HG03280 (cell line): Measurements from ENCODE around the gene ZNF648.
A peak's percentile ranks its signal among the peaks of the same experiment; 100 is the strongest.
"Not testable (repeated sequence)": the region's sequence is repeated elsewhere in the genome, so short reads cannot be mapped to it uniquely, and the experiment has no call there.

ENCODE experiments used
- ATAC-seq: cut with Tn5 transposase; IDR thresholded peaks from one replicate; pipeline ENCODE4 v1.9.1; 2021; ENCODE audit warnings: mild to moderate bottlenecking, moderate library complexity; ENCODE audit not compliant: unreplicated experiment

Gene ZNF648, protein sequence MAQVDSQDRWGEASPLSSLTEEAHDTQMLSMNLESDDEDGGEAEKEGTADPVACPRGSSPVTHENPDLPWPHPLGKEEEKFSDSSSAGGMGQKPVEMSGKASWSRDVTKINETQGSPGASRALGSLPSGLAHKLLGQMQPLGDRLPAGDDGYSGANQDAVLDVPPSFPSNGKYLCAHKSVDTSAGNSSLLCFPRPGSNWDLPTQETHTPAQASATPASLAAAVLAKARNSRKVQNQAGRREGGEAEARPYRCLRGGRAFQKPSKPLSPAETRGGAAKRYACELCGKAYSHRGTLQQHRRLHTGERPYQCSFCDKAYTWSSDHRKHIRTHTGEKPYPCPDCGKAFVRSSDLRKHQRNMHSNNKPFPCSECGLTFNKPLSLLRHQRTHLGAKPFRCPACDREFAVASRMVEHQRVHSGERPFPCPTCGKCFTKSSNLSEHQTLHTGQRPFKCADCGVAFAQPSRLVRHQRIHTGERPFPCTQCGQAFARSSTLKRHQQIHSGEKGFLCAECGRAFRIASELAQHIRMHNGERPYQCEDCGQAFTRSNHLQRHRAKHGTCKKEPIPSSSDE

DNA sequence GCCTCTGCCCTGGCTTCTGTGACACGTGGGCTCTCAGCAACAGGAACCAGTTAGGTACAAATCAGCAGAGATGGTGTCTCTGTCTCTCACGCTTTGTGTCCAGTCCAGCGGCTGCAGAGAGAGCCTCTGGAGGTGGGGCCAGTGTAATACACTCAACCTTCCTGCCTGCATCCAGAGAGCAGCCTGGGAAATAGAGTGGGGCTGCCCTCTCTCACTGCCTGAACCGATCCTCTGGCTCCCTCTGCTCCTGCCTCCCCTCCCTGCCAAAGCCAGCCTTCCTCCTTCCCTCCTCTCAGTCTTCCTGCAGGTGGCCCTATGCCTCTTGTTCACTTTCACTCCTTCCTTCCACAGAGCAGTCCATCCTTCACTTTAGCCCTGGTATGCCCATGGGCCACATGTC is at the start of gene ZNF648:
ZNF648 (minus strand) TSS at position 119 of the 400 bp plus-strand sequence. CDS start 3,702 bp downstream, outside the sequence.
- no peak for ATAC-seq

GRCh38 chr1:182110635-182111034 is 49.1 kb upstream of the ZNF648 start:
- no peak for ATAC-seq

DNA sequence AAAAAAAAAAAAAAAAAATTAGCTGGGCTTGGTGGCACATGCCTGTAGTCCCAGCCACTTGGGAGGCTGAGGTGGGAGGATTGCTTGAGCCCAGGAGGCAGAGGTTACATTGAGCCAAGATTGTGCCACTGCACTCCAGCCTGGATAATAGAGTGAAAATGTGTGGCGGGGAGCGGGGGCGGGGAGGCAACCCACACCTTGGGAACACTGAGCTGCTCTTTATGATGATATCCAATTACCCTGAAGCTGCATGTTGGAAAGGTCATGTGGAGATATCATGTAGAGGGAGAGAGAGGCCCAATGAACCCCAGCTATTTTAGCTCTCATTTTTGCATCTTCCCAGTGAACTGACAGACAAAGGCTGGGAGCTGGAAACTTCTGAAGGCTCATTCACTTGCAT is 48.3 kb upstream of the ZNF648 start:
- ATAC-seq = no peak

GRCh38 chr1:182107209-182107608 is 45.7 kb upstream of the ZNF648 start:
- no peak for ATAC-seq

DNA sequence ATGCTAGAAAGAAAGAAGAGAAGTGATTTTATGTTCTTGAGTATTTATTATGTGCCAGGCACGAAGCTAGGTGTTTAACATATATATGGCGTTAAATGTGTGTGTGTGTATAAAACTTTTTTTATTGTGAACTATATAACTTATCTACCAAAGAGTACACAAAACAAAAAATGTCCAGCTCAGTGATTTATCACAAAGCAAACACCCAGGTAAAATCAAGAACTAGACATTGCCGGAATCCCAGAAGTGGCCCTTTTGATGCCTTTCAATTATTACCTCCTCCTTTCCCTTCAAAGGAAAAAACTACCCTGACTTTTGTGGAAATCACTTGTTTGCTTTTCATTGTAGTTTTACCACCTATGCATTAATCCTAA is 40.5 kb upstream of the ZNF648 start:
- ATAC-seq = no peak

GRCh38 chr1:182101415-182102042 is 40.0 kb upstream of the ZNF648 start:
- ATAC-seq = no peak

GRCh38 chr1:182098301-182098700 is 36.8 kb upstream of the ZNF648 start:
- no peak for ATAC-seq

GRCh38 chr1:182095946-182096345 is 34.4 kb upstream of the ZNF648 start:
- no peak for ATAC-seq

- not testable (repeated sequence) for ATAC-seq
Measured at GRCh38 chr1:182094514-182095005, 33.0 kb upstream of the ZNF648 start.

DNA sequence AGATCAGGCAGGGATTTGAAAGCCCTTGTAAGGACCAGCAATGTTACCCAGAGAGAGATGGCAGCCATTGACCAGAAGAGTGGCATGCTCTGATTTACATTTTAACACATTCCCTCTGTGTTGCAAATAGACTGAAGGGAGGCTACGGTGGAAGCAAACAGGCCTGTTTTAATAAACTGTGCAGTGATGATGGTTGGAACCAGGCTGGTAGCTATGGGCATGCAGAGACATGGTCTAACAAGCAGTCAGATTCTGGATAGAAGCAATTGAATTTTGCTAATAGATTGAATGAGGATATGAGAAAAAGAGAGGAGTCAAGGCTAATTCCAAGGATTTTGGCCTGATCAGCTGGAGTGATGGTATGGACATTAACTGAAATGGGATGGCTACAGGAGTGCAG is 32.3 kb upstream of the ZNF648 start:
- no peak for ATAC-seq

DNA sequence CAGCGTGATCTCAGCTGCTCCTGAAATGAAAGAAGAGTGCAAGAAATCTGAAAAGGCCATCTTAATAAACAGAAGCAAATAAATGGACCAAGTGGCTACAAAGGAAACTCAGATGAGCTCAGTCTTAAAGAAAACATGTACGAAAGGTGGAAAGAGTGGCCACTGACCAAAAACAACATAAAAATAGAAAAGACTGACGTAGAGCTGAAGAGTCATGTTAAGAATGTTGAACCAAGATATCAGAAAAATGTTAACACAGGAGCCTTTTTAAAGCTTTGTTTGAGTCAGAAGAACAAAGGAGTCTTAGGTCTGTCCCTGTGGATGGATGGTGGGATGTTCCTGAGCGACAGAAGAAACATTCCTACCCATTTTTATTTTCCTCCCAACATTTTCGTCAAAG is 30.8 kb upstream of the ZNF648 start:
- no peak for ATAC-seq

GRCh38 chr1:182091083-182091482 is 29.6 kb upstream of the ZNF648 start:
- ATAC-seq = no peak

DNA sequence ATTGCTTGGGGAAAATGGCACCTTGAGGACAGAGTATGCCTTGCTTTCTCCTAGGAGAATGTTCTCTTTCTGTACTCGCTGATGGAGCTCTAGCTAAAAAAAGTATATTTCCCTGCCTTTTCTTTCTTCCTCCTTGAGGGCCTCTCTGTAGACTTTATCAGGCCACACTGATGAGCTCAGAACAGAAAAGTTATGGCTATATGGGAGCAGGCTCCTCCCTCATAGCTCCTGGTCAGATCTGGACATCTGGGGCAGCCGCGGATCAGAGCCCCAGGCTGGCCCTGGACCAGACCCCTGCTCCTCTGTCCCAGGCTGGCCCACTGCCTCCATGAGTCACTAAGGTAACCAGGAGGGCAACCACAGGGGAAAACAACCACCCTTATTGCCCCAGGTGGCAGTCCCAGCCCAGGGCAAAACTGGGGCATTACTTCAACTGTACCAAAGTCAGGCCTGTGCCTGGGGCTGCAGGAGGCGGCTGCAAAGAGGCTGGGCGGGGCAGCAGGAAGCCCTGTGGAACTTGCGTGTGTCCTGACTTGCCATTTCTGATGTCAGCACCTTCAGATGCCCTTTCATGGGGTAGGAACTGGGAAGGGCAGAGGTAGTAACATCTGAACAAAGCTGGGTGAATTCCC is 26.3 kb upstream of the ZNF648 start:
- no peak for ATAC-seq

GRCh38 chr1:182087304-182087703 is 25.8 kb upstream of the ZNF648 start:
- no peak for ATAC-seq

GRCh38 chr1:182086620-182087019 is 25.1 kb upstream of the ZNF648 start:
- ATAC-seq = no peak

- no peak for ATAC-seq
Measured at GRCh38 chr1:182086136-182086535, 24.6 kb upstream of the ZNF648 start.

DNA sequence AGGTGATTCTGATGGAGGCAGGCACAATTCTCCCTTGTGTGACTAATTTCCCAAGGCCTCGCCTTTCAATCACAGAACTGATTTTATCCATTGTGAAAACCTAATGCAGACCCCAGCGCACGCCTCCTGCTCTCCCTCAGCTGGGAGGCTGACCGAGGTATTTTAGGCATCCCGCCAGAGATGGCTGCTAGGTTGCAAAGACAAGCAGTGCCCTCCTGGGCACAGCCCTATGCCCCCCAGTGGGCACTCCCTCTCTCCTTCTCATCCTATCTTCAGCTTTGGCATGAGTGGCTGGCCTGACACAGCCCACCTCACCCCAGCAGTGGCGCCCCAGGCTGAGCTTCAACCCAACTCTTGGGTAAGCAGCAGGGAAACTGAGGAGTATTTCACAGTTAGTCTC is 24.2 kb upstream of the ZNF648 start:
- no peak for ATAC-seq

DNA sequence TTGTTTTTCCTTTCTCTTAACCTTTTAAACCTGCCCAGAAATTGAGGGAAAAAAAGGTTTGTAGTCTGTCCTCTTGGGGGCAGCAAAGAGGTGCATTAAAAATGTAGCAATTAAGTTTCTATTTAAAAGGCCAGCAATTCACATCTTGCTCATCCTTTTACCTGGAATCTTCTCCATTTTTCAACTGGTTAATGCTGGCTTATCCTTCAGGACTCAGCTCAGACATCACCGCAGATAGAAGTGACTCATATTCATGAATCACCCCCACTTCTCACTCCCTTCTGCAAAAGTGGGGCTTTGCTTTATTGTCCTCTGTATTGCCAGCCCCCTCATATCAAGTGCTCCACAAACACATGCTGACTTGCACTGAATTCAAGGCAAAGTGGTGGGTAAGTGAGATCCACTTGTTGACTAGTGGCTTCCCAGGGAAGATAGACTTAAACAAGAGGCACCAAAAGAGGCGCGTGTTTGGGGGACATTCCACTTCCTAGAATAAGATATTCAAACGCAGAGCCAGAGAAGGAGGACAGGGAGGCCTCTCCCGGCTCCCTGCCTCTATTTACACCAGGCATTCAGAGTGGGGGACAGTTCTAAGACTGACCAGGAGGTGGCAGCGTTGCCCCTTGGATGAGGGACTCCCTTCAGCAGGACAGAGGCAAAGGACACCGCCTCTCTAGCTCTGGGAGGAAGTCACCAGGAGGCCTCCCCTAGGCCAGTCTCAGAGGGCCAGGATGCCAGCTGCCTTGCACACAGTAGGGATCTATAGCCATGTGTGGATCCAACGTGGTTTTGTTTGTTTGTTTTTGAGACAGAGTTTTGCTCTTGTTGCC is 23.2 kb upstream of the ZNF648 start:
- ATAC-seq = peak; percentile 79

DNA sequence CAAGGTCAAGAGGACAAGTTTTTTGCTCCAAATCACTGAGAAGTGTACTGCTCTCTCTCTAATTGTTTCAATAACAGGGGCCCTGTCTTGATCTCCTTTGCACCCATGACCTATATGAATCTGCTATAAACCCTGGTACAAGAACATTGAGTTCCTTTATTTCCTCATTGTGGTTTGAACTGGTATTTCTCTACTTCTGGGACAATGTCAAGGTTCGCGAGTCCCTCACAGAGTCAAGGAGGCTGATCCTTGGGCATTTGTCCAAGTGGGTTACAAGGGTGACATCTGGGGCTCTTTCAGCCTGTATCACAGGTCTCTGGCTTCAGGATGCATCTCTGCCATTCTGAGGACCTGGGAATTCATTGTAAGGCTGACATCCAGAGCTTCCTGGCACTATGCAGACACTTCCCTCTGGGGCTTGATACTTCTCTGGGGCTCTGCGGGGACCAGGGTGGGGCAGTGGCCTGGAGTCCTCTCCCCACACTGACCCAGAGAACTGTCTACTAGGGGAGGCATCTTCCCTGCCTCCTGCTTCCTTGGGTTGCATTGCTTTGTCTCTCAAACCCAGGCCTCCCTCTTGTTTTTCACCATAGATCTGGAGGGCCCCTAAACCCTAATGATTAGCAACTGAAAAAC is 22.5 kb upstream of the ZNF648 start:
- ATAC-seq = no peak

DNA sequence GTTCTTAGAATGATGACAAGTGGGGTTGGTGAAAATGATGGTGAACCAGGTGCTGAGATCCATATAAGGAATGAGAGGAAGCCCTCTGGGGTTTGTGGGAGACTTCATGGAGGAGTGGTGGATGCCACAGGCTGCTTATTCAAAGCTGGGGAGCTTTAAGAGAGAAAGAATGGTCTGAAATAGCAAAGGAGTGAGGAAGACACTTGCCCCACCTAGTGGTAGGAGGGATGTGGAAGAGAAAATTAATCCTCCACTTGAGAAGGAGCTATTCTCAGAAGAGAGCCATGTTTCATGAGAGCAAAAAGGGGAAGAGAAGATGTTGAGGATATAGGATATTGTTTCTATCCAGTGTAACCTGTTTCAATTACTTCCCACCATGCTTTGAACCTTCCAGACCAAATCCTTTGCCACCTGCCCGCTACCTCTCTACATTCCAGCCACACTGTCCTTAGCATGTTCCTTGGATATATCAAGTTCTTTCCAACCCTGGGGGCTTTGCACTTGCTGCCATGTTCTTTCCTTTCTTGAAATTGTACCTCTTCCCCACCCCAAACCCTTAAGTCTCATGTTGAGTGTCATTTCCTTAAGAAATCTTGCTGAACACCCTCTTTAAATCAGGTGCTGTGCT is 19.6 kb upstream of the ZNF648 start:
- no peak for ATAC-seq
